ENCODE measurements around the gene CRYBG2.

The CRYBG2 gene

GRCh38 chr1:26368006-26368405, 14.1 kb upstream of the CRYBG2 start:
- DNase-seq = no peak

GRCh38 chr1:26367441-26367840, 13.5 kb upstream of the CRYBG2 start:
- no peak for DNase-seq

- DNase-seq = no peak
These were observed 11.0 kb upstream of the CRYBG2 start for GRCh38 chr1:26364956-26365355.

- peak; percentile 91 for DNase-seq
These were observed 9.9 kb upstream of the CRYBG2 start for GRCh38 chr1:26363549-26364448.

- no peak for DNase-seq
These were observed 8.4 kb upstream of the CRYBG2 start for GRCh38 chr1:26362331-26362730.

- no peak for DNase-seq
These were observed 7.7 kb upstream of the CRYBG2 start for GRCh38 chr1:26361605-26362122.

GRCh38 chr1:26360807-26361604, 7.1 kb upstream of the CRYBG2 start:
- DNase-seq = no peak

GRCh38 chr1:26359981-26360806, 6.3 kb upstream of the CRYBG2 start:
- no peak for DNase-seq

- peak; percentile 50 for DNase-seq
These were observed 4.8 kb upstream of the CRYBG2 start for GRCh38 chr1:26358411-26359384.

GRCh38 chr1:26357121-26357602, 3.2 kb upstream of the CRYBG2 start:
- no peak for DNase-seq

GRCh38 chr1:26356106-26356505, 2.2 kb upstream of the CRYBG2 start:
- DNase-seq = no peak

- DNase-seq = no peak
These were observed 1.0 kb upstream of the CRYBG2 start for GRCh38 chr1:26354972-26355371.

GRCh38 chr1:26353210-26353859, 595 bp downstream of the CRYBG2 start:
- no peak for DNase-seq

- no peak for DNase-seq
These were observed 1.6 kb downstream of the CRYBG2 start for GRCh38 chr1:26352338-26352679.

GRCh38 chr1:26351590-26352337, 2.2 kb downstream of the CRYBG2 start:
- no peak for DNase-seq

- DNase-seq = no peak
These were observed 3.0 kb downstream of the CRYBG2 start for GRCh38 chr1:26350701-26351589.

- DNase-seq = no peak
These were observed 3.6 kb downstream of the CRYBG2 start for GRCh38 chr1:26350343-26350700.

- no peak for DNase-seq
These were observed 4.1 kb downstream of the CRYBG2 start for GRCh38 chr1:26349877-26350244.

GRCh38 chr1:26349188-26349876, 4.6 kb downstream of the CRYBG2 start:
- DNase-seq = no peak

Data from RPMI8226 (cell line).